H1 (cell line): ENCODE measurements around the gene ACSM2B. TPM values are rescaled to one million over a fixed set of nuclear protein-coding genes. Genes with fewer than 3 reads are reported as not detected.
"Not testable (repeated sequence)": the region's sequence is repeated elsewhere in the genome, so short reads cannot be mapped to it uniquely, and the experiment has no call there.

Experiments used
- CTCF ChIA-PET: fragments of 300-600 bp; sonication (Branson Sonifier 250); formaldehyde crosslinking; loops from one replicate; lab custom pipeline; 2021; ENCODE audit not compliant: partially characterized antibody; lab: Charles Lee
- POLR2A ChIA-PET: fragments of 300-600 bp; sonication (Branson Sonifier 250); formaldehyde crosslinking; loops from one replicate; lab custom pipeline; 2021; ENCODE audit warnings: inconsistent platforms; ENCODE audit not compliant: partially characterized antibody; lab: Charles Lee
- DNase-seq, 2 experiments: peaks; one replicate each; pipeline versions ENCODE4 v3.0.0 to v3.0.0-alpha.2; 2010 to 2022; ENCODE audit warnings: low spot score in 2 of 2, low read depth in 1 of 2, mixed read lengths in 1 of 2
- FAIRE-seq: peaks from 2 replicates; lab custom pipeline; 2011; peaks lifted over from hg19 to GRCh38; lab: Jason Lieb, UNC
- H2AFZ ChIP-seq: 2 replicates; pipeline ENCODE4 v1.8.1; 2012; ENCODE audit warnings: low read length, inconsistent platforms
- H2AK5ac ChIP-seq: 2 replicates; pipeline ENCODE4 v1.6.1; 2013; ENCODE audit warnings: low read depth, low read length
- H2BK120ac ChIP-seq: replicated peaks from 2 replicates; pipeline ENCODE3; 2013; ENCODE audit warnings: low read depth, low read length, inconsistent platforms
- H2BK12ac ChIP-seq: 2 replicates; pipeline ENCODE4 v1.6.1; 2013; ENCODE audit warnings: low read depth, low read length
- H2BK15ac ChIP-seq: 2 replicates; pipeline ENCODE4 v1.6.1; 2013; ENCODE audit warnings: low read length
- H2BK20ac ChIP-seq: 2 replicates; pipeline ENCODE4 v1.6.1; 2013; ENCODE audit warnings: low read length
- H2BK5ac ChIP-seq: 2 replicates; pipeline ENCODE4 v1.6.1; 2013; ENCODE audit warnings: low read depth, low read length
- H3K14ac ChIP-seq: 2 replicates; pipeline ENCODE4 v1.6.1; 2013; ENCODE audit warnings: inconsistent platforms; ENCODE audit not compliant: insufficient read length
- H3K18ac ChIP-seq: 2 replicates; pipeline ENCODE4 v1.6.1; 2013; ENCODE audit warnings: low read length; ENCODE audit errors: extremely low read depth
- H3K23ac ChIP-seq: 2 replicates; pipeline ENCODE4 v1.6.1; 2013; ENCODE audit warnings: inconsistent platforms; ENCODE audit not compliant: insufficient read length
- H3K23me2 ChIP-seq: 2 replicates; pipeline ENCODE4 v1.6.1; 2013; ENCODE audit warnings: low read depth, low read length
- H3K27ac ChIP-seq: 2 replicates; pipeline ENCODE4 v1.6.1; 2011; ENCODE audit warnings: low read depth, low read length, inconsistent platforms
- H3K27me3 ChIP-seq, 4 experiments: replicated peaks in 1 of 4; 1 replicate in 1 of 4; 2 replicates in 3 of 4; pipeline versions ENCODE4 v1.6.1 to v1.8.1; 2011 to 2013; ENCODE audit warnings: low read length in 3 of 4, mild to moderate bottlenecking in 3 of 4, inconsistent platforms in 2 of 4, mixed read lengths in 2 of 4, moderate library complexity in 1 of 4; ENCODE audit not compliant: control insufficient read depth in 3 of 4, insufficient read depth in 3 of 4; ENCODE audit errors: extremely low read depth in 1 of 4
- H3K36me3 ChIP-seq, 4 experiments: 2 replicates each; pipeline versions ENCODE4 v1.6.1 to v1.8.1; 2011 to 2013; ENCODE audit warnings: mild to moderate bottlenecking in 4 of 4, low read length in 3 of 4, moderate library complexity in 2 of 4, control low read depth in 1 of 4, inconsistent platforms in 1 of 4; ENCODE audit not compliant: insufficient read depth in 4 of 4, control insufficient read depth in 2 of 4
- H3K4ac ChIP-seq: replicated peaks from 2 replicates; pipeline ENCODE3; 2013; ENCODE audit warnings: low read length, low read depth, mixed read lengths, inconsistent platforms; ENCODE audit not compliant: insufficient read length
- H3K4me1 ChIP-seq, 4 experiments: replicated peaks in 1 of 4; 1 replicate in 1 of 4; 2 replicates in 3 of 4; pipeline versions ENCODE4 v1.6.1 to v1.8.1; 2011 to 2013; ENCODE audit warnings: low read length in 3 of 4, inconsistent platforms in 2 of 4, mixed read lengths in 1 of 4; ENCODE audit not compliant: insufficient read depth in 4 of 4, control insufficient read depth in 3 of 4
- H3K4me2 ChIP-seq, 2 experiments: 2 replicates each; pipeline versions ENCODE4 v1.6.1 to v1.8.1; 2011 to 2013; ENCODE audit warnings: low read depth in 2 of 2, low read length in 2 of 2, control low read depth in 1 of 2, inconsistent platforms in 1 of 2, mild to moderate bottlenecking in 1 of 2; ENCODE audit not compliant: insufficient read depth in 1 of 2
- H3K4me3 ChIP-seq, 4 experiments: fragments of 200-600, 300-600 bp in 1 of 4; sonication (generic), shearing (Covaris generic), sonication (Bioruptor Twin) in 1 of 4; 2 replicates each; pipeline versions ENCODE4 v1.5.1 to v1.8.1; 2011 to 2016; ENCODE audit warnings: low read length in 4 of 4, low read depth in 3 of 4, control low read depth in 2 of 4, inconsistent platforms in 2 of 4, mild to moderate bottlenecking in 2 of 4, mixed read lengths in 1 of 4, moderate library complexity in 1 of 4; ENCODE audit not compliant: insufficient read depth in 2 of 4; ENCODE audit errors: extremely low read depth in 1 of 4
- H3K56ac ChIP-seq: replicated peaks from 2 replicates; pipeline ENCODE3; 2013; ENCODE audit warnings: low read depth, mild to moderate bottlenecking, mixed read lengths, low read length, inconsistent platforms; ENCODE audit not compliant: insufficient read length
- H3K79me1 ChIP-seq: 2 replicates; pipeline ENCODE4 v1.6.1; 2013; ENCODE audit warnings: low read depth, low read length, control low read depth
- H3K79me2 ChIP-seq, 2 experiments: 2 replicates each; pipeline versions ENCODE4 v1.6.1 to v1.8.1; 2012 to 2013; ENCODE audit warnings: low read length in 2 of 2, mild to moderate bottlenecking in 2 of 2, inconsistent platforms in 1 of 2; ENCODE audit not compliant: insufficient read depth in 2 of 2, control insufficient read depth in 1 of 2
- H3K9ac ChIP-seq, 4 experiments: replicated peaks in 1 of 4; 1 replicate in 1 of 4; 2 replicates in 3 of 4; pipeline versions ENCODE4 v1.6.1 to v1.8.1; 2011 to 2013; ENCODE audit warnings: low read depth in 3 of 4, low read length in 3 of 4, control low read depth in 2 of 4, mild to moderate bottlenecking in 2 of 4, moderate library complexity in 2 of 4, inconsistent platforms in 1 of 4; ENCODE audit errors: extremely low read depth in 1 of 4
- H3K9me3 ChIP-seq, 2 experiments: 2 replicates each; pipeline versions ENCODE4 v1.6.1 to v1.8.1; 2012 to 2013; ENCODE audit warnings: mild to moderate bottlenecking in 2 of 2, moderate library complexity in 2 of 2, control low read depth in 1 of 2, inconsistent platforms in 1 of 2, low read depth in 1 of 2, low read length in 1 of 2, mixed read lengths in 1 of 2; ENCODE audit not compliant: insufficient read depth in 2 of 2
- H4K20me1 ChIP-seq, 2 experiments: replicated peaks in 1 of 2; 2 replicates each; pipeline versions ENCODE3 to v1.8.1; 2011 to 2013; ENCODE audit warnings: inconsistent platforms in 2 of 2, low read length in 2 of 2, mild to moderate bottlenecking in 1 of 2; ENCODE audit not compliant: insufficient read depth in 2 of 2, control insufficient read depth in 1 of 2
- H4K5ac ChIP-seq: 2 replicates; pipeline ENCODE4 v1.6.1; 2013; ENCODE audit warnings: low read length, low read depth, mixed read lengths, inconsistent platforms; ENCODE audit not compliant: insufficient read length
- H4K8ac ChIP-seq: 2 replicates; pipeline ENCODE4 v1.8.0; 2013; ENCODE audit warnings: mild to moderate bottlenecking, moderate library complexity, low read length, inconsistent platforms; ENCODE audit not compliant: insufficient read depth; ENCODE audit errors: extremely low read depth
- H4K91ac ChIP-seq: replicated peaks from 2 replicates; pipeline ENCODE3; 2013; ENCODE audit warnings: low read length, mixed read lengths, inconsistent platforms; ENCODE audit not compliant: insufficient read length
- CTCF ChIP-seq, 3 experiments: IDR thresholded peaks; 1 replicate in 2 of 3; 2 replicates in 1 of 3; pipeline versions ENCODE4 v1.5.1 to v1.6.1; 2011; ENCODE audit warnings: low read length in 3 of 3, mild to moderate bottlenecking in 3 of 3, inconsistent platforms in 2 of 3, low read depth in 1 of 3, moderate library complexity in 1 of 3; ENCODE audit not compliant: insufficient read depth in 1 of 3; ENCODE audit errors: control extremely low read depth in 1 of 3
- RAD21 ChIP-seq, 2 experiments: IDR thresholded peaks in 1 of 2; conservative IDR thresholded peaks in 1 of 2; 2 replicates each; pipeline ENCODE4 v1.6.1; 2011; ENCODE audit warnings: low read depth in 2 of 2, low read length in 2 of 2, improper control_type of control experiment in 1 of 2, inconsistent platforms in 1 of 2, mild to moderate bottlenecking in 1 of 2, moderate library complexity in 1 of 2
- WGBS, 2 experiments: shearing (Covaris generic) in 1 of 2; methylation state at CpG; one replicate each; pipeline versions ENCODE4 v1.1.6 to v1.1.7; 2013 to 2015; ENCODE audit warnings: low lambda C conversion rate in 2 of 2, mixed read lengths in 2 of 2, inconsistent platforms in 1 of 2, low coverage in 1 of 2, missing lambda C conversion rate in 1 of 2; ENCODE audit not compliant: insufficient replicate concordance in 2 of 2, insufficient coverage in 1 of 2, insufficient read length in 1 of 2; ENCODE audit errors: extremely low coverage in 1 of 2, missing lambda C conversion rate in 1 of 2; 5-methylcytosine and 5-hydroxymethylcytosine counted together
- polyA plus RNA-seq, 7 experiments: library from polyadenylated mRNA; depleted of rRNA in 3 of 7; stranded (reverse) in 5 of 7; unstranded in 2 of 7; fragments of >200 nt in 5 of 7; fragments of 200-250 nt in 2 of 7; gene quantifications; 1 replicate in 5 of 7; 2 replicates in 1 of 7; 4 replicates in 1 of 7; pipeline versions ENCODE4 v1.2.1 to v1.2.3, GENCODE V29; 2011 to 2013; ENCODE audit warnings: missing spikeins in 2 of 7, mixed read lengths in 2 of 7
- total RNA-seq: library from RNA; stranded (reverse); fragmentation: NEBNext Ultra II Directional; extraction: Animal tissue kit (Norgen Biotek cat#: 25700); gene quantifications from 2 replicates; pipeline ENCODE4 v1.2.1, GENCODE V29; 2021

The ACSM2B gene
- total and polyA plus RNA-seq, 2 of the 8 experiments (the other 6 are each of a cell fraction or from before 2014, with no cell fraction given): not detected

DNA sequence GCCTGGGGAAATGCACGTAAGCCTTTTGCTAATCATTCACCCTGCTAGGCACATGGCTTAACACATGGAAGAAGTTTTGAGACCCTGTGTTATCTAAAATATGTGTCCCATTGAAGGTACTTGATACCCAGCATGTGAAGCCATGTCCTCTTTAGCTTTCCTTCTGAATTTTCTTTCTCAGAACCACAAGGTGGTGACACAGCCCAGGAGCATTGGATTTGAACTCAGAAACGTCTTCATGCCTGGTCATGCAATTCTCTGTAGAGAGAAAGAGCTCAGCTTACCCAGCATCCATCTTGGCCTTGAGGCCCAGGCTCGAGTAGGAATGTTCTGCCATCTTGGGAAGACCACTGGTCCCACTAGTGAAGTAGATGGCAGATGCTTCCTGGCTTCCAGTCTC is 22.7 kb downstream of the ACSM2B start:
- H4K91ac ChIP-seq, H3K23me2 ChIP-seq, H2BK12ac ChIP-seq, H3K36me3 ChIP-seq, H3K4me2 ChIP-seq, H3K79me1 ChIP-seq, H3K4me1 ChIP-seq, H4K20me1 ChIP-seq, H2BK5ac ChIP-seq, H3K79me2 ChIP-seq, H3K4me3 ChIP-seq, DNase-seq, H3K23ac ChIP-seq, H3K9me3 ChIP-seq, H2BK120ac ChIP-seq, H2AK5ac ChIP-seq, H2BK15ac ChIP-seq, H2BK20ac ChIP-seq, H3K4ac ChIP-seq, H3K18ac ChIP-seq, H4K8ac ChIP-seq, FAIRE-seq, H4K5ac ChIP-seq, POLR2A ChIA-PET, H3K56ac ChIP-seq, H3K27ac ChIP-seq, H3K27me3 ChIP-seq, H3K14ac ChIP-seq, H2AFZ ChIP-seq, H3K9ac ChIP-seq: not testable (repeated sequence)
- CTCF ChIA-PET: interaction anchor here (1.0 kb wide), 1 partner anchor 154 kb away, joined by 3 read pairs; no protein-coding TSS in a partner anchor
- peak in 2 of 3 experiments; percentile 11 to 19; a peak in 2 of 4 replicates for TF ChIP-seq CTCF (IDR thresholded peaks at IDR 0.05; ENCODE audit: control extremely low read depth in 1 of 3, insufficient read depth in 1 of 3, low read depth in 1 of 3, low read length in 3 of 3)
- peak; percentile 43 to 58; a peak in 3 of 4 replicates for TF ChIP-seq RAD21 (IDR thresholded peaks at IDR 0.05 in 1 of 2, conservative IDR thresholded peaks at IDR 0.05 in 1 of 2; ENCODE audit: low read depth in 2 of 2, low read length in 2 of 2)
- WGBS, 2 experiments: 69% methylated on average over 2 of the region's 3 CpGs; no CpG with 5 or more reads in 1 of the 2 experiments
